ENCODE data around the gene CD274.
"Not testable (repeated sequence)": the region's sequence is repeated elsewhere in the genome, so short reads cannot be mapped to it uniquely, and the experiment has no call there.

The CD274 gene

DNA sequence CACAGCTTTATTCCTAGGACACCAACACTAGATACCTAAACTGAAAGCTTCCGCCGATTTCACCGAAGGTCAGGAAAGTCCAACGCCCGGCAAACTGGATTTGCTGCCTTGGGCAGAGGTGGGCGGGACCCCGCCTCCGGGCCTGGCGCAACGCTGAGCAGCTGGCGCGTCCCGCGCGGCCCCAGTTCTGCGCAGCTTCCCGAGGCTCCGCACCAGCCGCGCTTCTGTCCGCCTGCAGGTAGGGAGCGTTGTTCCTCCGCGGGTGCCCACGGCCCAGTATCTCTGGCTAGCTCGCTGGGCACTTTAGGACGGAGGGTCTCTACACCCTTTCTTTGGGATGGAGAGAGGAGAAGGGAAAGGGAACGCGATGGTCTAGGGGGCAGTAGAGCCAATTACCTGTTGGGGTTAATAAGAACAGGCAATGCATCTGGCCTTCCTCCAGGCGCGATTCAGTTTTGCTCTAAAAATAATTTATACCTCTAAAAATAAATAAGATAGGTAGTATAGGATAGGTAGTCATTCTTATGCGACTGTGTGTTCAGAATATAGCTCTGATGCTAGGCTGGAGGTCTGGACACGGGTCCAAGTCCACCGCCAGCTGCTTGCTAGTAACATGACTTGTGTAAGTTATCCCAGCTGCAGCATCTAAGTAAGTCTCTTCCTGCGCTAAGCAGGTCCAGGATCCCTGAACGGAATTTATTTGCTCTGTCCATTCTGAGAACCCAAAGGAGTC is at the start of gene CD274:
Gene CD274 (plus strand): TSS at position 184 of the 733 bp plus-strand sequence. CDS start 5,572 bp downstream, outside the sequence.
- DNase-seq = peak; percentile 87 to 91
- no peak for TF ChIP-seq GATA1 (IDR thresholded peaks at IDR 0.05; ENCODE audit: low read depth, low read length)
- TF ChIP-seq POLR2A (IDR thresholded peaks at IDR 0.05; ENCODE audit: low read length) = peak; percentile 75

DNA sequence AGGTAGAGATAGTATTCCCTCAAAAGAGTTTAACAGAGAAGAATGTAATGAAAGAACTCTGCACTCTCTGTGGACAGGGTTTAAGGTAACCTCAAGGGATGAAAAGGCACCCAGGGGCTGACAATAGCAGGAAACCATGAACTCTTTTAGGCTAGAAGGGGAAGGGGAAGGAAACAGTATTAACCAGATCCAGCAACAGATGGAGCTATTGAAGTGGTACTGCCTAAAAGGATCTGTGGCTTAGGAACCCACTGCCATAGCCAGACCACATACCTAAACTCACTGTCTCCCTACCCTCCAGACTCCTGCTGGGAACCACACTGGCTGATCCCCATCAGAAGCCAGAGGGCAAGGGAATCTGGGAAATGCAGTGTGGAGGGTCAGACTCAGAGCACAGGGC is 48.1 kb upstream of the CD274 start:
- DNase-seq = no peak
- no peak for TF ChIP-seq GATA1 (IDR thresholded peaks at IDR 0.05; ENCODE audit: low read depth, low read length)
- no peak for TF ChIP-seq POLR2A (IDR thresholded peaks at IDR 0.05; ENCODE audit: low read length)

- TF ChIP-seq POLR2A (IDR thresholded peaks at IDR 0.05; ENCODE audit: low read length) = no peak
- TF ChIP-seq GATA1 (IDR thresholded peaks at IDR 0.05; ENCODE audit: low read depth, low read length) = no peak
- no peak for DNase-seq
Measured at GRCh38 chr9:5408596-5408995, 41.7 kb upstream of the CD274 start.

GRCh38 chr9:5416953-5417352 is 33.4 kb upstream of the CD274 start:
- DNase-seq = no peak
- TF ChIP-seq GATA1 (IDR thresholded peaks at IDR 0.05; ENCODE audit: low read depth, low read length) (no peak), POLR2A (IDR thresholded peaks at IDR 0.05; ENCODE audit: low read length) (no peak)

DNA sequence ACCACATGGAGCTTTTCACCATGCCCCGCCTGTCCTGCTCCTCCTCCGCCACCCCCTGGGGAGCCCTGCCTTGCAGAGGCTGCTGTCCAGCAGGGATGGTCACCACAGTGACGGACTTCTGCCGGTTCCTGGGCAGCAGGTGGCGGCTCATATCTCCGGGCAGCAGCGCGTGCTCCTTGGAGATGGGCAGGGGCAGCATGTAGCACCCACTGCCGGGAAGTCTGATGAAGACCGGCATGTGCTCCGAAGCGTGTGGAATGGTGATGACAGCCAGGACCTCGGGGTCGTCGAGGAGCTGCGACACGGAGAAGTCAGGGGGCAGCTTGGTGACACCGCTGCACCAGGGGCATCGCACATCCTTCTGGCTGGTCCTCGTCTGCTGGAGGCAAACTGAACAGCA is 31.9 kb upstream of the CD274 start:
- no peak for TF ChIP-seq POLR2A (IDR thresholded peaks at IDR 0.05; ENCODE audit: low read length)
- TF ChIP-seq GATA1 (IDR thresholded peaks at IDR 0.05; ENCODE audit: low read depth, low read length) = no peak
- no peak for DNase-seq

DNA sequence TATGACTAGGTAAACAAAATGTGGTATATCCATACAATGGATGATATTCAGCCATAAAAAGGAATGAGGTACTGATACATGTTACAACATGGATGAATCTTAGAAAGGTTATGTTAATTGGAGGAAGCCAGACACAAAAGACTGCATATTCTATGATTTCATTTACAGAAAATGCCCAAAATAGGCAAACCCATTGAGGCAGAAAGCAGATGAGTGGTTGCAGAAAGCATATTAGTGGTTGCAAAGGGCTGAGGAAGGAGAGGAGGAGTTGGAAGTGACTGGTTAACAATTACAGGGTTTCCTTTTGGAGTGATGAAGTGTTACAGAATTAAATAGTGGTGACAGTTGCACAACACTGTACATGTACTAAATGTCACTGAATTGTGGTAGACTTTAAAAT is 30.4 kb upstream of the CD274 start:
- TF ChIP-seq GATA1 (IDR thresholded peaks at IDR 0.05; ENCODE audit: low read depth, low read length) (no peak), POLR2A (IDR thresholded peaks at IDR 0.05; ENCODE audit: low read length) (no peak)
- DNase-seq = no peak

GRCh38 chr9:5421163-5421562 is 29.2 kb upstream of the CD274 start:
- no peak for TF ChIP-seq POLR2A (IDR thresholded peaks at IDR 0.05; ENCODE audit: low read length)
- TF ChIP-seq GATA1 (IDR thresholded peaks at IDR 0.05; ENCODE audit: low read depth, low read length) = no peak
- DNase-seq = no peak

DNA sequence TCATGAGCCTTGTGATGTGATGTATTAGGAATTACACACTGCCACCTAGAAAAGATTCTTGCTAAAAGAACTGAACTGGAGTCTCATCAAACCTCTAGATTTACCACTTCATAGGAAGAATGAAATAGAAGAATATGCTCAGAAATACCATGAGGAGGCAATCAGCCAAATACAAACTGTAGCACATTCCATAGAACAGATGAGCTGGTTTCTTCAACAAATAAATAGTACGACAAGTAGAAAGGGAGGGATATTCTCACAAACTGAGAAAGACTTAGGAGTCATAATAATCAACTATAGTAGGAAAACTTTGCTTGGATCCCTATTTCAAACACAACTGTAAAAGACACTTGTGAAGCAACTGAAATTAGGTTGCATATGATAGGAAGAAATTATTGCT is 28.1 kb upstream of the CD274 start:
- no peak for DNase-seq
- no peak for TF ChIP-seq GATA1 (IDR thresholded peaks at IDR 0.05; ENCODE audit: low read depth, low read length)
- no peak for TF ChIP-seq POLR2A (IDR thresholded peaks at IDR 0.05; ENCODE audit: low read length)

GRCh38 chr9:5425006-5425628 is 25.2 kb upstream of the CD274 start:
- peak; percentile 52 to 71 for DNase-seq
- TF ChIP-seq POLR2A (IDR thresholded peaks at IDR 0.05; ENCODE audit: low read length) (no peak), GATA1 (IDR thresholded peaks at IDR 0.05; ENCODE audit: low read depth, low read length) (no peak)

DNA sequence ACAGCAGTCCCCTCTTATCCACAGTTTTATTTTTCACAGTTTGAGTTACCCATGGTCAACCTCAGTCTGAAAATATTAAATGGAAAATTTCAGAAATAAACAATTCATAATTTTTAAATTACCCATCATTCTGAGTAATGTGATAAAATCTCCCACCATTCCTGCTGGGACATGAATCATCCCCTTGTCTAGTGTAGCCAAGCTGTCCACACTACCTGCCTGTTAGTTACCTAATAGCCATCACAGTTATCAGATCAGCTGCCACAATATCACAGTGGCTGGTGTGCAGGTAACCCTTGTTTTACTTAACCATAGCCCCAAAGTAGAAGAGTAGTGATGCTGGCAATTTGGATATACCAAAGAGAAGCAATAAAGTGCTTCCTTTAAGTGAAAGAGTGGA is 23.3 kb upstream of the CD274 start:
- TF ChIP-seq GATA1 (IDR thresholded peaks at IDR 0.05; ENCODE audit: low read depth, low read length) = no peak
- TF ChIP-seq POLR2A (IDR thresholded peaks at IDR 0.05; ENCODE audit: low read length) = no peak
- DNase-seq = no peak

DNA sequence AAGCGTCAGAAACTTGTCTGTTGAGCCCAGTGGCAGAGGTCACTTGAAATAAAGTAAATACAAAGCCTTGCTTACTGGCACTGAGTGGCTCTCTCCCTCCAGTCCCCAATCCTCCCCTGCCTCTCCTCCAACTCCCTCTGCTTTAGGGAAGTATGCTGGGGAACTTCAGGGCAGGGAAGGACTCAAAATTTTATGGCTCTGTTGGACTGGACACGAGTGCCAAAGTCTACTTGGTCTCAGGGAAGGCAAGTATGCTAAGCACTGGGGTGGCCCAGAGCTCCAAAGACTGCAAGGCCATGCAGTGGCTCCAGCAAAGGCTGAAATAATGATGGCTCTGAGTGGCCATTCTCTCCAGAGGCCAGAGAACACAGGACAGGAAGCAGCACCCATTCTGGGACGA is 22.2 kb upstream of the CD274 start:
- TF ChIP-seq GATA1 (IDR thresholded peaks at IDR 0.05; ENCODE audit: low read depth, low read length) (no peak), POLR2A (IDR thresholded peaks at IDR 0.05; ENCODE audit: low read length) (no peak)
- DNase-seq = no peak

- no peak for TF ChIP-seq GATA1 (IDR thresholded peaks at IDR 0.05; ENCODE audit: low read depth, low read length)
- TF ChIP-seq POLR2A (IDR thresholded peaks at IDR 0.05; ENCODE audit: low read length) = no peak
- no peak for DNase-seq
Measured at GRCh38 chr9:5428794-5429528, 21.4 kb upstream of the CD274 start.

DNA sequence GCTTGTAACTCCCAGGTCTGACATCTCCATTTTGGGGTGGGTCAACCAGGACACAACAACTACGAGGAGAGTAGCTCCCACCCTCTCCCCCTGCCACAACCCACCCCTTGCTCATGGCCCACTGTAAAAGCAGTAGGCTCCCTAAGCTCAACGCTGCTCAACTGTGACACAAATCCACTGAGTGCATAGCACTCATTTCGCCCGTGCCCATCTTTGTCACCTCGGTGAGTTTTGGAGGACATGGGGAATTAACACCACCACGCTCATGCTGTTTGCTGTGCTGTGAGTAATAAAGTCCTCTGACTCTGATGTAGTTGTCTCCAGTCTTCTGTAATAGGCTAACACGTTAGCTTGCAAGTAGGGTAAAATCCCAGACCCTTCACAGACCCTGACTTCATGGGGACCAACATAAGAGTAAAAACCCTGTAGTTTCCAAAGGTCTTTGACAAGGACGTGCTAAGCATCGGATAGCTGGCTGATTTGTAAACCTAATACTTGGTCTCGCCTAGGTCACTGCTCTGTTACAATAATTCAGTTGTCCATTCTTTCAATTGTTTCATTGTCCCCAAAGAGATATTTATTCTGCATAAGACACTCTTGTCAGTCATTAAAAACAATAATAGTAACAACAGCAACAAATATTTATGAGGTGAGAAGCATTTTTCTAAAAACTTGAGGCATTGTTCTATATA is 20.3 kb upstream of the CD274 start:
- no peak for TF ChIP-seq POLR2A (IDR thresholded peaks at IDR 0.05; ENCODE audit: low read length)
- no peak for TF ChIP-seq GATA1 (IDR thresholded peaks at IDR 0.05; ENCODE audit: low read depth, low read length)
- DNase-seq = no peak

DNA sequence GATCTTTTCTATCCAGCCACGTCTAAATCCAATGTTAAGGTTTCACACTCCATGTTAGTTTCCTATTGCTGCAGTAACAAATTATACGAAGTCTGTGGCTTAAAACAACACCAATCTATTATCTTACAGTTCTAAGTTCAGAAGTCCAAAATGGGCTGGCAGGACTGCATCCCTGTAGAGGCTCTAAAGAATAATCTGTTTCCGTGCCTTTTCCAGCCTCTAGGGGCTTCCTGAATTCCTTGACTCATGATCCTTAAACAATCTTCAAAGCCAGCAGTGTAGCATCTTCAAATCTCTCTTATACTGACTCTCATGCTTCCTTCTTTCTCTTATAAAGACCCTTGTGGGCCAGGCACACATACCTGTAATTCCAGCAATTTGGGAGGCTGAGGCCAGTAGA is 19.4 kb upstream of the CD274 start:
- no peak for DNase-seq
- TF ChIP-seq GATA1 (IDR thresholded peaks at IDR 0.05; ENCODE audit: low read depth, low read length) = no peak
- no peak for TF ChIP-seq POLR2A (IDR thresholded peaks at IDR 0.05; ENCODE audit: low read length)

GRCh38 chr9:5432890-5433289 is 17.5 kb upstream of the CD274 start:
- DNase-seq = not testable (repeated sequence)

- not testable (repeated sequence) for DNase-seq
Measured at GRCh38 chr9:5433328-5433727, 17.0 kb upstream of the CD274 start.

DNA sequence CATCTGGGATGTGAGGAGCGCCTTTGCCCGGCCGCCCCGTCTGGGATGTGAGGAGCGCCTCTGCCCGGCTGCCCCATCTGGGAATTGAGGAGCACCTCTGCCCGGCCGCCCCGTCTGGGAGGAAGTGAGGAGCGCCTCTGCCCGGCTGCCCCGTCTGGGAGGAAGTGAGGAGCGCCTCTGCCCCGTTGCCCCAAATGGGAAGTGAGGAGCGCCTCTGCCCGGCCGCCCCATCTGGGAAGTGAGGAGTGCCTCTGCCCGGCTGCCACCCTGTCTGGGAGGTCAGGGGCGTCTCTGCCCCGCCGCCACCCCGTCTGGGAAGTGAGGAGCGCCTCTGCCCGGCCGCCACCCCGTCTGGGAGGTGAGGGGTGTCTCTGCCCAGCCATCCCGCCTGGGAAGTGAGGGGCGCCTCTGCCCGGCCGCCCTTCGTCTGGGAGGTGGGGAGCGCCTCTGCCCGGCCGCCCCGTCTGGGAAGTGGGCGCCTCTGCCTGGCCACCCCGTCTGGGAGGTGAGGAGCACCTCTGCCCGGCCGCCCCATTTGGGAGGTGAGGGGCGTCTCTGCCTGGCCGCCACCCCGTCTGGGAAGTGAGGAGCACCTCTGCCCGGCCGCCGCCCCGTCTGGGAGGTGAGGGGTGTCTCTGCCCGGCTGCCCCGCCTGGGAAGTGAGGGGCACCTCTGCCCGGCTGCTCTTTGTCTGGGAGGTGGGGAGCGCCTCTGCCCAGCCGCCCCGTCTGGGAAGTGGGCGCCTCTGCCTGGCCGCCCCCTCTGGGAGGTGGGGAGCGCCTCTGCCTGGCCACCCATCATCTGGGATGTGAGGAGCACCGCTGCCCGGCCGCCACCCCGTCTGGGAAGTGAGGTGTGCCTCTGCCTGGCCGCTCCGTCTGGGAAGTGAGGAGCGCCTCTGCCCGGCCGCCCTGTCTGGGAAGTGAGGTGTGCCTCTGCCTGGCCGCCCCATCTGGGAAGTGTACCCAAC is 16.2 kb upstream of the CD274 start:
- DNase-seq = not testable (repeated sequence)
